Ramos (cell line): ENCODE measurements around the gene LIN9.

Experiments
- in situ Hi-C: fragments of 300-500 bp; cut with MboI; formaldehyde crosslinking; loops from one replicate; pipeline ENCODE4 v1.14.3; 2022; ENCODE audit warnings: low sequenced_read_pairs; ENCODE audit not compliant: unreplicated experiment

LIN9 gene

DNA sequence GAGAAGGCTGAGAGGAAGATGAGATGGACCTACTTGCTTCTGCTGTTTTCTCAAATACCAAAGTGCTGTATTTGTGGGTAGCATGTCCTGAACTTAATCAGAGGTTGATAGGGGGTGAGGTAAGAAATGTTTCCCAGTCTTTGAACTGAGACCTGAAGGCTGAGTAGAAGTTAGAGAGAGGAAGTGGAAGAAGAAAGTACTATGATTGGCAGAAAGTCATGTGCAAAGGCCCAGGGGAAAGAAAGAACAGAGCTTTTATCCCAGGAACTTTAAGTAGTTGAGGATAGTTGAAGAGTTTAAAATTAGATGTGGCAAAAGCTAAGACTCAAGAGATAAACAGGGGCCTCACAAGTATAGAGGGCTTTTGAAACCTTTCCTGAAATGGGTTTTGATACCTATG, 15.5 kb upstream of the LIN9 start:
- in situ Hi-C loops: no loop called here

DNA sequence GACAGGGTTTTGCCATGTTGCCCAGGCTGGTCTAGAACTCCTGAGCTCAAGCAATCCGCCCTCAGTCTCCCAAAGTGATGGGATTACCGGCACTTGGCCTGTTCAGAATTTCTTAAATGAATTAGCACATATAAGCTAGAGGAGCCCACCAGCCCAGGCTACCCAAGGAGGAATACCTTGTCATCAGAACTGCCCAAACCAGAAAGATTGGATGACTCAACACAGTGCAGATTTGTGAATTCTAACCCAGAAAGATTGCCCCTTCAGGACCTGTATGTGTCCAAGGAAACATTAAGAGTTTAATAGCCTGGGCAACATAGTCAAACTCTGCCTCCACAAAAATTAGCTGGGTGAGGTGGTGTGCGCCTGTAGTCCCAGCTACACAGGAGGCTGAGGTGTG, 14.0 kb upstream of the LIN9 start:
- in situ Hi-C loops: no loop called here

DNA sequence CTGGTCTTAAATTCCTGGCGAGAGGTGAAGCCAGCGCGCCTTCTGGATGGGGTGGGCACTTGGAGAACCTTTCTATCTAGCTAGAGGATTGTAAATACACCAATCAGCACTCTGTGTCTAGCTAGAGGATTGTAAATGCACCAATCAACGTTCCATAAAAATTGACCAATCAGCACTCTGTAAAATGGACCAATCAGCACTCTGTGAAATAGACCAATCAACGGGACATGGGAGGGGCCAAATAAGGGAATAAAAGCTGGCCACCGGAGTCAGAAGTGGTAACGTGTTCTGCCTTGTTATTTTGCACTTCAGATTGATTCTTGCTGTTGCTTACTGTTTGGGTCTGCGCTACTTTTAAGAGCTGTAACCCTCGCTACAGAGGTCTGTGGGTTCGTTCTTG, 12.0 kb upstream of the LIN9 start:
- in situ Hi-C loops: no loop called here

DNA sequence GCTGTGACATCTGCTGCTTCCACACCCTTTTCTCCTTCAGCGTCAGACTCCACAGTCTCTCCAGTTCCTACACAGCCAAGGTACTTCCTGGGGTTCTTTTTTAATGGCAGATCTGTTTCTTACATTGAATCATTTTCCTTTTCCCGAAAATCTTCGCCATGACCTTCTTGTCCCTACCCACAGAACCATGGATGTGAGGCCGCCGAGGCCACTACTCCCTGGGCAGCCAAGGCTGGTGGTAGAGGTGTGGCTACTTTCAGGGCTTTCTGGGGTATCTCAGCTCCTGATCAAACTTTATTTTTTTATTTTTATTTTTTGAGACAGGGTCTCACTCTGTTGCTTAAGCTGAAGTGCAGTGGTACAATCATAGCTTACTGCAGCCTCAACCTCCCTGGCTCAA, 9.5 kb upstream of the LIN9 start:
- in situ Hi-C loops: no loop called here

DNA sequence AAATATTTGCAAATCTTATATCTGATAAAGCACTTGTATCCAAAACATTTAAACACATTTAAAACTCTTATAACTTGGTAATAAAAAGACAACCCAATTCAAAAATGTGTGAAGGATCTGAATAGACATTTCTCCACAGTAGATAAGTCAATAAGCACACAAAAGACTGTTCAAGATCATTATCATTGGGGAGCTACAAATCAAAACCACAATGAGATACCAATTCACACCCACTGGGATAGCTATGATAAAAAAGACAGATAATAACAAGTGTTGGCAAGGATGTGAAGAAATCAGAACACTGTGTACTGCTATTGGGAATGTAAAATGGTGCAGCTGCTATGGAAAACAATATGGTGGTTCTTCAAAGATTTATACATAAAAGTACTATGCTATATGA, 5.1 kb upstream of the LIN9 start:
- in situ Hi-C loops: no loop called here

DNA sequence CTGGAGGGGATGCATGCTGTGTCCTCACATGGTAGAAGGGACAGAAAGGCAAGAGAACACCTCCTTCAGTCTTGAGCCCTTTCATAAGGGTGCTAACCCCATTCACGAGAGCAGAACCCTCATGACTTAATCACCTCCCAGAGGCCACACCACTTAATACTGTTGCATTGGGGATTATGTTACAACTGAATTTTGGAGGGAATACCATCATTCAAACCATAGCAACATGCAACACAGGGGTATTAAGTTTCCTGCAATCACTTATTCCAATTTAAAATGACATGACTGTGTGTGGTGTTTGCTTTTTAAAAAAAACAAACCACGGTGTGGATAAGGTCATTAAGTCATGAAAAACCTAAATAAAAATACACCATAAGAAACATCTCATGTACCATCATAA, 3.1 kb upstream of the LIN9 start:
- in situ Hi-C loops: no loop called here

DNA sequence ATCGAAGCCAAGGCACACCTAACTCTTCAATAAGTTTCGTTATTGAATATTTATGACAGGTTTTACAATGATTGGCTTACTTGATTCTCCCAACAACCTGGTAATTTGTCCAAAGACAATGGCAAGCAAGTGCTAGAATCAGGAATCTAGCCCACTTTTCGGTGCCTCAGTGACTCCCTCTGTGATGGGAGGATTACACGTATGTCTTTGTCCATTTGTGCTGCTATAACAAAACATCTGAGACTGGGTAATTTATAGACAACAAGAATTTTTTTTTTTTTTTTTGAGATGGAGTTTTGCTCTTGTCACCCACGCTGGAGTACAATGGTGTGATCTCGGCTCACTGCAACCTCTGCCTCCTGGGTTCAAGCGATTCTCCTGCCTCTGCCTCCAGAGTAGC, 2.4 kb upstream of the LIN9 start:
- in situ Hi-C loops: no loop called here

DNA sequence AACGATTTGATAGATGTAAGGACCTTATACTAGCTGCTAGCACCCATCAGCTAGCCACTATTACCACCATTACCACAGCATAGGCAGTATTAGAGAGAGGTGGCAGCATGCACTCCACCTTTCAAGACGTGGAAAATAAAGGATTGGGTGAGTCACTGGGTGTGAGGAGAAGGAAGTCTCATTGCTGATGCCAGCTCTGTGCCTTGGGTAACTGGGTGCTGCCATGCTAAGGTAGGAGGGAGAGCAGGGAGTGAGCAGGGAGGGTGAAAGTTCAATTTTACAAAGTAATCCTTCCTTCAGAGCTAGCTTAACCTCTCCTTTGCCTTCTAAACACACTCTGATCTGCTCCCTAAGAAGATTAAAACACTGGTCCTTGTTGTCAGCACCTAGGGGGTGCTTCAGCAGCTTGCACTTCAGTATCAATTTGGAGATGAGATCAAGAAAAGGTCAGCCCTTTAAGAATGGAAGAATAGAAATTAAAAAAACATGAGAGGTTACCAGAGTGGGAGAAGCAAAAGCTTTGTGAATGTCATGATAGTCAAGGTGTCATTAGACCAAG, 1.8 kb upstream of the LIN9 start:
- in situ Hi-C loops: no loop called here

DNA sequence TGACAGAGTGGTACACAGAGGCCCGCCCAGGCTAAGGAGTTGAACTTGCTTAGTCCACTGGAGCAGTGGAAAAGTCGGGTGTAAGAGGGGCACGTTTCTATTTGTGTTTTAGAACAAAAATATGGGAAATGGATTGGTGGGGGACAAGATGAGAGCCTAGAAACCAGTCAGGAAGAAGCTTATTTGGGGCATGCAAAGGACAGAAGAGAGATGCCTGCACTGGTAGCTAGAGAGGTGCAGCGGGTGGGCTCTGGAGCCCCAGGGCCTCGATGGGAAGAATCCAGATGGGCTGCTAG, 1.2 kb upstream of the LIN9 start:
- in situ Hi-C loops: no loop called here

DNA sequence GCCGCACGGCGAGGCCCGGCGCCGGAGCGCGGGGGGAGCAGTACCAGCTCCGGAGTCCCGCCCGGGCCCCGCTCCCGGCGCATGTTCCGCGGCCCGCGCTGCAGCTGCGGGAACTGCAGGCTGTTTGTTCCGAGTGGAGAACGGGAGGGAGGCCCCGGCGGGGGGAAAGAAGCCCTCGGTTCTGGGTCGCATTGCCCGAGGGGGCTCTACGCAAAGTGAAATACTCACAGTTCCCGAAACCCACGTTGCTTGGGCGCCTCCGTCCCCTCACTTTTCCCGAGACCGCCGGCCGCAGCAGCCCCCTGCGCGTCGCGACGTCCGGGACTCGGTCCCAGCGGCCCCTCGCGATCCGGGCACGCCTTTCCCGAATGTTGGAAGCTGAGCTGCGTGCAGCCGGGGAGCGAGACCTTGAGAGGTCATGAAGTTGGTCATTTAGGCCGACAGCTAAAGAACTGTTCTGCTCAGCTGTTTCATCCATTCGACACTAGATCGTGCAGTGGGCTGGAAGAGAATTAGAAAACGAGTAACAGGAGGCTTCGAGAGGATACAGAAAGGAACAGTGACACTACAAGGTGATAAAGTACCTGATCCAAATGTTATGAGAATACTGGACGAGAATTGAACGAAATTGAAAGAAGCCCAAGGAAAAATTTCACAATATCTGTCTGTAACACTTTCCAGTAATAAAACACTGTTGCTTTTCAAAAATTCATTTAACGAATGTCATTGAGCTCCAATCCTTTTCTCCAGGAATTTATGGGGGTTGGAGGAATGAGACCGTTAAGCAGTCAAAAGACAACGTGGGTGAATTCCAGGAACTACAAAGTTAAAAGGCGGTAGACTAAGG, 657 bp upstream of the LIN9 start:
- in situ Hi-C loops: no loop called here

DNA sequence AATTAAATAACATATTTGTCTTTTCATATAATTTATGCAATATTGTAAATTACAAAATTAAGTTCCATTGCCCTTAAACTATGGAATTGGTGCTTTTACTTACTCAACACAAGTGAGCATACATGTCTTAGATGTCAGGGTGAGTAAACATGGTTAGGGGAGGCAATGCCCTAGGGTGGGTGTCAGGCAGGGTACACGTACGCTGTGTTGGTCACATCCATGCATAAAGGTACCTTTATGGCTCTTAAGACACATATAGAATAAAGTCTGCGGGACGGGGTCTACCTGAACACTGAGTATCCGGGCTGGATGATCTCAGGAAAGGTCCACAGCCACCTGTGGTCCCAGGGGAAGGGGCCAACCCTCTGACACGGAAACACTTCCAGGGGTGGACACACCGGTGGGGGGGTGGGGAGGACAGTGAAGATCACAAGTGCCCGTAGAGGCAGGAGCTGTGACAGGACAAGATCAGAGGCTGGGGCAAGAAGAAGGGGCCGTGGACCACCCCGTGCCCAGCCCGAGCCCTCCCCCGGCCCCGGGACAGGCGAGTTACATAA, 720 bp downstream of the LIN9 start:
- in situ Hi-C loops: no loop called here

DNA sequence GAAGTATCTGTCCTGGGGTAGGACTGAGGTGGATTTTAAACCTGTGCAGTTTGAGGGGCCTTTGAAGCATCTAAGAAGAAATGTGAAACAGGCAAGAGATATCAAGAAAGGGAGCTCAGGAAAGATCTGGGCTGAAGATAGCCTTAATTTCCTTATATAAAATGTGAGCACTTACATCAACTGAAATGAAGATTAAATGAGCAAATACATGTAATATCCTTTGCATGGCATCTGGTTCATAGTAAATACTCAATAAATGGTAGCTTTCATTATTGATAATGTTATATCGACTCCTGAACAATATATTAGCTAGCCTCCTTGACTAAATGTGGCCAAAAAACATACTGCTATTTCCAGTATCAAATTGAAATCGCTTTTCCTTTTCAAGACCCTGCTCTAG, 2.5 kb downstream of the LIN9 start:
- in situ Hi-C loops: no loop called here

DNA sequence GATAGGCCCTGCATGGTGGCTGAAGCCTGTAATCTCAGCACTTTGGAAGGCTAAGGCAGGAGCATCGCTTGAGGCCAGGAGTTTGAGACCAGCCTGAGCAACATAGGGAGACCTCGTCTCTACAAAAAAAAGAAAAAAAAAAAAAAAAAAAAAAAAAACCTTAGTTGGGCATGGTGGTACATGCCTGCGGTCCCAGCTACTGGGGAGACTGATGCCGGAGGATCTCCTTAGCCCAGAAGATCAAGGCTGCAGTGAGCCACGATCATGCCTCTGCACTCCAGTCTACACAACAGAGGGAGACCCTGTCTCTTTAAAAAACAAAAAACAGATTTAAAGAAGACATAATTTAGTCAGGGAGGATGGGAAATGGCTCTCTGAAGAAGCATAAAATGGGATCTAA, 3.8 kb downstream of the LIN9 start:
- in situ Hi-C loops: no loop called here

DNA sequence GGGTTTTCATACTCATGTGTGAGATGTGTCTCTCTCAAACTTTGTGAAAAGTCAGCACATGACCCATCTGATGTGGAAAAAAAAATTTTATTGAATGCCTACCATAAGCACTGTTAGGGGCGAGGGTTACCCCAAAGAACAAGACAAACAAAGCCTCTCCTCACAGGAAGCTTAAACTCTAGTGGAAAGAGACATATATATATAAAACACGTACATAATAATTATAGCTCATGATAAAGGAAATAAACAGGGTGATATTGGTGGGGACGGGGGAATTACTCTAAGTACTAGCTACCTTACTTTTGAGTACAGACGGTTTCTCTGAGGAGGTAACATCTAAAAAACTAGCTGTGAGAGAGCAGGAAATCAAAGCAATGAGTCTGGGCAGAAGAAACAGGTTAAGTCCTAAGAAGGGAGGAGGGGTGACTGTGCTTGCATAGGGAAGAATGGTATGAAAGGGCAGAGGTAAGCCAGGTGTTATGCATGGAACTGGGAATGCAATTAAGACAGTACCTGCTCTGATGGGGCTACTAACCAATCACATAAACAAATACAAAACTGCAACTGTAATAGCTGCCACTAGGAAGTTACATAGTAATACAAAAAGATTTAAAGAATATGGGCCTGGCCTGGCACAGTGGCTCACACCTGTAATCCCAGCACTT, 4.5 kb downstream of the LIN9 start:
- in situ Hi-C loops: no loop called here

DNA sequence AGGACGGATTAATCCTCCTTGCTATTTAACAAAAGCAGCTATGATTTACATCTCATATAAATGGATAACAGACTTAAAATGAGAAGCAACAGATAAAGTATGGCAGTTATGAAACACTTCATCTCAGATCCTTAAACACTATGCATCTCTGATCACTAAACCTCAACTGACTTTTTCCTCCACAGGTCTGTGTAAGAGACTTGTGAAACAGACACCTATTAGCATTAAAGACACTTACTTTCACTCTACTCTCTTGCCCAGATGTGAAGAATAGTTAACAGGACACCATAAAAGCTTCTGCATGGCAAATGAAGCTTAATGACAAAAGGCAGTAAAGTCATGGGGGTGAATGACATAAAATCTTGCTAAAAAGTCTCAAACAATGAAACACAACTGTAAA, 6.2 kb downstream of the LIN9 start:
- in situ Hi-C loops: no loop called here

DNA sequence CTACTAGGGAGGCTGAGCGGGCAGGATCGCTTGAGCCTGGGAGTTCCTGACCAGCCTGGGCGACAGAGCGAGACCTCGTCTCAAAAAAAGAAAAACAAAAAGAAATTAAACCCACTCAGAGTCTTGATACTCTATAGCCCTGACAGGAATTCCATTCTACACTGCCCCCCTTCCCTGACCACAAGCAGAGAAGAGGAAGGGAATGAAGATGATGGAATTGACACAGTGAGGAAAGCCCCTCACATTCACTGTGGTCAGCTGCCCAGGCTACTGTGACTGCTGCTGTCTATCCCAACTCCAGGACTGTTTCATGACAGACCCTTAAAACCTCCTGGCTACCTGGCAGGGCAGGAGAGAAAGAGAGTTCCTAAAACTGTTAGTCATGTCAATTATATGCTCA, 12.1 kb downstream of the LIN9 start:
- in situ Hi-C loops: no loop called here

DNA sequence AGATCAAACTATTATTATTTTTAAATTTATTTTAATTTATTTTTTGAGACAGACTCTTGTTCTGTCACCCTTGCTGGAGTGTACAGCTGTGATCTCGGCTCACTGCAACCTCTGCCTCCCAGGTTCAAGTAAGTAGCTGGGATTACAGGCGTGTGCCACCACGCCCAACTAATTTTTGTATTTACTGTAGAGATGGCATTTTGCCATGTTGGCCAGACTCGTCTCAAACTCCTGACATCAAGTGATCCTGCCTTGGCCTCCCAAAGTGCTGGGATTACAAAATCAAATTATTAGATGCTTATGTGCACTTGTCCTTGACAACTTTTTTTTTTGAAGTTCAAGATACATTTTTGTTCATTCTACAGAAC, 15.4 kb downstream of the LIN9 start:
- in situ Hi-C loops: no loop called here

DNA sequence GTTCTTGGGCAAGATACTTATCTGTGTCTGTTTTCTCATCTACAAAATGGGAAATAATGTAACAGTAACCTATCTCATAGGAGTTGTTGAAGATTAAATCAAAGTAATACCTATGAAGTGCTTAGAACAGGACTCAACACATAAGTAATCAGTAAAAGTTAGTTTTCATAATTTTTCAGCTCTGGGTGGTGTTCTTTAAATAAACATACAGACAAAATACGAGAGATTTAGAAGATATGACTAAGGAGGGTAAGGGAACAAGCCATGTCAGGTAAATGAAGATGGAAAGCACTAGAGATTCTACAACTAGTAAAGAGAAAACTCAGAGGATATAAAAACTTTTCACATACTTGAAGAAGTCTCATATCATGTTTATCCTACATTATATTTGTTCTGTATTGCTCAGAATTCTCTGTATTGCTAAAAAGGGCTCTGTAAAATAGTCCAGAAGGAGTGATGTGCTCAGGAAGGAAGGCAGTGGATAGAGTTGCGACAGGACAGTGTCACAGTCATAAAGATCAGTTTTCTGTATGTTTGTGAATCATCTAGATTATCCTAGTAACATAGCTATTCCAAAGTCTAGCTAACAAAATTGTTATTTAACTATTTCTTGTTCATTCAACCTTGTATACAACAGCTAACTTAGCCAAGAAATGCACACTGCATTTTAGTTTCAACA, 16.0 kb downstream of the LIN9 start:
- in situ Hi-C loops: no loop called here

DNA sequence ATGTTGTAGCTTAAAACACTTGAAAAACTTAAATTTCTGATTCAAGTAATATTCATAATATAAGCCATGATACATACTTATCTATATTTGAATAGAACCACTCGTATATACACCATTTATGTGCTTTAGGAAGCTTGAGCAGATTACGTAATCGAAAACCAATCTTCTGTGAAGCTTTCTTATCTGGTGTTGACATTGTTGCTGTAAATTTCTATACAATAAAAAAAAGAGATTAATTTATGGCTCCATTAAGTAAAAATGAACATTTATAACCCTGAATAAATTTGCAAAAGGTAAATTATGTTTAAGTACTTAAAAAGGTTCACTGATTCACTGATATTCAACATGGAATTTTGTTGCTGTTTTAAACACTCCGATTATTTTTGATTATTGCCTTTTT, 21.4 kb downstream of the LIN9 start:
- in situ Hi-C loops: no loop called here

DNA sequence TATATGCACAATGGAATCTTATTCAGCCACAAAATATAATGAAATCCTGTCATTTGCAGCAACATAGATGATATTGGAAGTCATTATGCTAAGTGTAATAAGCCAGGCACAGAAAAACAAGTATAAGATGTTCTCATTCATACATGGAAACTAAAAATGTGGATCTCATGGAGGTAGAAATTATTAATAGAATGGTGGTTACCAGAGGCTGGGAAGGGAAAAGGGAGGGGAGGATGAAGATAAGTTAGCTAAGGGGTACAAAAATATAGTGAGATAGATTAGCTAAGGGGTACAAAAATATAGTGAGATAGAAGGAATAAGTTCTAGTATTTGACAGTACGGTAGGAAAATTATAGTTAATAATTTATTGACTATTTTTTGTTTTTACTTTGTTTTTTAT, 27.9 kb downstream of the LIN9 start:
- in situ Hi-C loops: no loop called here

DNA sequence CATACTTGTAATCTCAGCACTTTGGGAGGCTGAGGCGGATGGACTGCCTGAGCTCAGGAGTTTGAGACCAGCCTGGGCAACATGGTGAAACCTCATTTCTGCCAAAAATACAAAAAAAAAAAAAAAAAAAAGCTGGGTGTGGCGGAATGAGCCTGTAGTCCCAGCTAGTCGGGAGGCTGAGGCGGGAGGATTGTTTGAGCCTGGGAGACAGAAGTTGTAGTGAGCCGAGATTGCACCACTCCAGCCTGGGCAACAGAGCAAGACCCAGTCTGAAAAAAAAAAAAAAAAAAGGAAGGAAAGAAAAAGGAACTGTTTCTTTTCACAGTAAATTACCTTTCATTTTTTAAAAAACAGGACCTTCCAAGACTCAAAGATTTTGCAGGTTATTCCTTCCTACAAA, 29.5 kb downstream of the LIN9 start:
- in situ Hi-C loops: no loop called here
